ENCODE data around the gene NELFA. TPM values are rescaled to one million over a fixed set of nuclear protein-coding genes. Genes with fewer than 3 reads are reported as not detected.

The NELFA gene
- total RNA-seq, 3 donors from 2014 or later (not counting 1 experiment from before 2014, with no cell fraction given) = 38.7 to 47.6 (median 46.0) TPM

- intact Hi-C loops (cut with micrococcal nuclease) = no loop called here
- no peaks in the 10 kb centered on the region for H3K27me3 ChIP-seq (ENCODE audit: control insufficient read depth, insufficient read depth, low read length)
- WGBS (ENCODE audit: insufficient coverage) = 96% methylated on average over 16 of the region's 16 CpGs
- DNase-seq (no peak), ATAC-seq (no peak)
- no peak overlapping the region for H3K4me3 ChIP-seq (ENCODE audit: low read length)
- no peaks in the 10 kb centered on the region for H3K9me3 Mint-ChIP-seq
- peaks cover 68% of the 10 kb centered on the region for H3K36me3 ChIP-seq (ENCODE audit: control insufficient read depth, insufficient read depth, low read length)
- H3K4me1 Mint-ChIP-seq = peaks cover 5 to 9% of the 10 kb centered on the region in 2 donors
- no peaks in the 10 kb centered on the region for H3K9me3 ChIP-seq (ENCODE audit: control insufficient read depth, insufficient read depth, low read length)
- TF ChIP-seq CTCF (IDR thresholded peaks at IDR 0.05) = no peak
- no peak overlapping the region for H3K4me3 Mint-ChIP-seq
- H3K36me3 Mint-ChIP-seq = no peaks in the 10 kb centered on the region
- H3K4me1 ChIP-seq (ENCODE audit: control insufficient read depth, insufficient read depth, low read length) = no peaks in the 10 kb centered on the region
- no peaks in the 10 kb centered on the region for H3K27me3 Mint-ChIP-seq (ENCODE audit: low read depth in 2 of 2)
- no peak overlapping the region for H3K27ac ChIP-seq (ENCODE audit: low read length)
- peak overlapping the region in 1 of 2 donors; percentile 55 for H3K27ac Mint-ChIP-seq
Measured at GRCh38 chr4:1980561-1981041, 28.2 kb downstream of the NELFA start.

GRCh38 chr4:1979477-1980196 is 29.1 kb downstream of the NELFA start:
- Histone ChIP-seq H3K27ac (ENCODE audit: low read length) (no peak overlapping the region), H3K27me3 (ENCODE audit: control insufficient read depth, insufficient read depth, low read length) (no peaks in the 10 kb centered on the region), H3K4me3 (ENCODE audit: low read length) (no peak overlapping the region), H3K4me1 (ENCODE audit: control insufficient read depth, insufficient read depth, low read length) (no peaks in the 10 kb centered on the region), H3K36me3 (ENCODE audit: control insufficient read depth, insufficient read depth, low read length) (peaks cover 67% of the 10 kb centered on the region), H3K9me3 (ENCODE audit: control insufficient read depth, insufficient read depth, low read length) (no peaks in the 10 kb centered on the region)
- intact Hi-C loops (cut with micrococcal nuclease) = no loop called here
- ATAC-seq (peak in 2 of 3 donors; percentile 24 to 47), DNase-seq (no peak)
- Mint-ChIP-seq H3K4me1 (peaks cover 5 to 9% of the 10 kb centered on the region in 2 donors), H3K27me3 (ENCODE audit: low read depth in 2 of 2) (no peaks in the 10 kb centered on the region), H3K4me3 (no peak overlapping the region), H3K27ac (peak overlapping the region; percentile 45 to 55), H3K9me3 (no peaks in the 10 kb centered on the region), H3K36me3 (no peaks in the 10 kb centered on the region)
- WGBS (ENCODE audit: insufficient coverage) = 90% methylated on average over 22 of the region's 22 CpGs
- TF ChIP-seq CTCF (IDR thresholded peaks at IDR 0.05) = no peak

GRCh38 chr4:1978741-1979476 is 29.9 kb downstream of the NELFA start:
- no peak for DNase-seq
- peaks cover 5 to 9% of the 10 kb centered on the region in 2 donors for H3K4me1 Mint-ChIP-seq
- Histone ChIP-seq H3K36me3 (ENCODE audit: control insufficient read depth, insufficient read depth, low read length) (peaks cover 62% of the 10 kb centered on the region), H3K27me3 (ENCODE audit: control insufficient read depth, insufficient read depth, low read length) (no peaks in the 10 kb centered on the region), H3K4me1 (ENCODE audit: control insufficient read depth, insufficient read depth, low read length) (no peaks in the 10 kb centered on the region), H3K27ac (ENCODE audit: low read length) (no peak overlapping the region), H3K9me3 (ENCODE audit: control insufficient read depth, insufficient read depth, low read length) (no peaks in the 10 kb centered on the region), H3K4me3 (ENCODE audit: low read length) (no peak overlapping the region)
- no peaks in the 10 kb centered on the region for H3K36me3 Mint-ChIP-seq
- no peak for TF ChIP-seq CTCF (IDR thresholded peaks at IDR 0.05)
- no peak for ATAC-seq
- H3K4me3 Mint-ChIP-seq = no peak overlapping the region
- H3K27ac Mint-ChIP-seq = peak overlapping the region; percentile 20 to 45
- H3K9me3 Mint-ChIP-seq = no peaks in the 10 kb centered on the region
- intact Hi-C loops (cut with micrococcal nuclease) = no loop called here
- H3K27me3 Mint-ChIP-seq (ENCODE audit: low read depth in 2 of 2) = no peaks in the 10 kb centered on the region
- WGBS (ENCODE audit: insufficient coverage) = 97% methylated on average over 44 of the region's 45 CpGs
